D341Med (cell line): ENCODE results near the gene SCN3B.

Source experiments
- DNase-seq: peaks from one replicate; pipeline ENCODE4 v3.0.0; 2012; ENCODE audit warnings: low spot score

The SCN3B gene

DNA sequence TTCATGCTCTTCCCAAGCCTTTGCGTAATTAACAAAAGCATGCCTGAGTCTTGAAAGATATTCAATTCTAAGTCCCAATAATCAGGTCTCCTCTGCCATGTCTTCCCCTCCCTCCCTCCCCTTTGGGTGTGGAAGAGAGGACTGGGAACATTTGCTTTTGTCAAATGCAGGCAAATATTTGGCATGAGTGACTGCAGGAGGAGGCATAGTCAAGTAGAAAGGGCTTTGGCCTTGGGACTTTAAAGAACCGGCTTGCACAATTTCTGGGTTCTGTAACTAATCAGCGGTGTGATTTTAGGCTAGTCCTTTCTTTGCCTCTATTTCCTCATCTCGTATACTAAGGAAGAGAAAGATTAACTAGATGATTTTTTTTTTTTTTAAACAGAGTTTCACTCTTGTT, 59.5 kb downstream of the SCN3B start:
- DNase-seq = no peak

DNA sequence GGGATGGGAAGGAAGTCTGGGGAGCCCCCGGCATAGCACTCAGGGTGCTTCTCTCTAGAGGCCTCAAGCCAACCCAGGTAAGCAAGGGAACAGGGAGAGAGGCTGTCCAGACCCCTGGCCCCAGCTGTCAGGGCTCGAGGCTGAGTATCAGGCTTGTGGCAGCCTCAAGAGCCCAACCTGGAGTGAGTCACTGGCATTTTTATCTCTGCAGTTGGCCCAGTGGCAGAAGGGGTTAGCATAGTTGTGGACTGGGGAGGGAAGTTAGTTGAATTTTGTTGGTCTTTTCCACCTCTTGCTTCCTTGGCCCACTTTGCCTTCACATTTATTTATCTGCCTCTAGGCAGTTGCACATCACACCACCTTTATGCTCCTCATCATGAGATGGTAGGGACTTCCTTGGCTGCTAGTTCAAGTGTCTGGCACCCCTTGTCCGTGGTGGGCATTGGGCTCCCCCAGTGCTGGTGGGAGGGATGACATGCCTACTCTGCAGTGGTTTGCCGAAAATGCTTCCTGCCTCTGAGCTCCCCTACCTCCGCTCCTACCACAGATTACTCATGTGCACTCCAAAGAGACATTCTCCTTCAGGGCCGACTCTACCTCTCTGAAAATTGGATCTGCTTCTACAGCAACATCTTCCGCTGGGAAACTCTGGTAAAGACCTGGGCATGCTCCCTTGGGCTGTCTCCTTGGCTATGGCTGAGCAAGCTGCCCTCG, 60.1 kb downstream of the SCN3B start:
- DNase-seq = no peak

DNA sequence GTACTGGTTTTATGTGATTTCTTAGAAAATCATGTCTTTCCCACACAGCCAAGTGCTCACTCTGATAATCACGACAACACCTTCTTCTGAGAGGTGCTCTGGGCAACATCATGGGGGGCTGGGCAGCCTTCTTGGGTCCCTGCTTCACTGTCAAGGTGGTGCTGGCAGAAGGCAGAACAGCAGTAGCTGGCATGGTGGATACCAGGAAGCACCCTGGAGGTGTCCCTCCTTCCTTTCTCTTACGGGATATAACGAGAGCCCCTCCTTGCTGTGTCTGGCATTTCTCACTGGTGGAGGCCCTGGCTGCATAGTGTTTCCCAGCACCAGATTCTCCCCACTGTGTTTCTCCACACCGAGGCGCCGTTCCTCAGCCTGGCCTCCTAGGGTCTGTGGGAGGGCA, 60.9 kb downstream of the SCN3B start:
- no peak for DNase-seq

DNA sequence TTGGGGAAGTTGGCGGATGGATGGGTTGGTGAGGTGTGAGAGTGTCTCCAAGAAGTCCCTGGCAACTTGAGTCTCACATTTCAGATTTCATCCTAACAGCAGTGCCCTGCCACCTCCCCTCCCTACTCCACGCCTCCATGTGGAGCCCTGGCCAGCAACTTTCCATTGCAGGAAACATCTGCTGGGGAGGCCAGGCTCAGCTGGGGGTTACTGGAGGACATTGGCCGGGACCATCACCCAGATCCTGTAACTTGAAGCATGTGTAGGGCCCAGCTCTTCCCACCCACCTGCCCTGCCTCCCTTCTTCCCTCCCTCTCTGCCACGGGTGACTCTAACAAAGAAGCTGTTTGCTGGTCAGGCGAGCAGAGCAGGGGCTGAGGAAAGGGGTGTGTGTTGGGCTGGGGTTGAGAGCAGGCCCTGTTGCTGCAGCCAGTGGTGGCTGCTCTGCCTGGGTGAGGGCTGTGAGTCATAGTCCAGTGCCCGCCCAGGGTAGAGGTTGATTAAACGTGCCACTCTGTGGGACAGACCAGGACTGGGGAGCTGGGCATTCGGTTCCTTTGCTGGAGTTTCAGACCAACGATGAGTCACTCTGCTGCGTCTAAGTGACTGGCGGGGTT, 64.0 kb downstream of the SCN3B start:
- DNase-seq = no peak

DNA sequence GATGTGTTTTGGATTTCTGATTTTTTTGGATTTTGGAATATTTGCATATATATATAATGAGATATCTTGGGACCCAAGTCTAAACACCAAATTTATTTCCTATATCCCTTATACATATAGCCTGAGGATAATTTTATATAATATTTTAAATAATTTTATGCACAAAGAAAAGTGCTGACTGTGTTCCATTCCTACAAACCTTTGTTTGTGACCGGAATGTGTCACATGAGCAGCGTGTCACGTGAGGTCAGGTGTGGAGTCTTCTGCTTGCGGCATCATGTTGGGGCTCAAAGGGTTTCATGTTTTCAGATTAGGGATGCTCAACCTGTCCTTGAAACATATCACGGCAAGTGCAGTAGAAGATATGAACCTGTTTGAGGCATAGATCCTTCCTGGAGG, 65.6 kb downstream of the SCN3B start:
- no peak for DNase-seq

DNA sequence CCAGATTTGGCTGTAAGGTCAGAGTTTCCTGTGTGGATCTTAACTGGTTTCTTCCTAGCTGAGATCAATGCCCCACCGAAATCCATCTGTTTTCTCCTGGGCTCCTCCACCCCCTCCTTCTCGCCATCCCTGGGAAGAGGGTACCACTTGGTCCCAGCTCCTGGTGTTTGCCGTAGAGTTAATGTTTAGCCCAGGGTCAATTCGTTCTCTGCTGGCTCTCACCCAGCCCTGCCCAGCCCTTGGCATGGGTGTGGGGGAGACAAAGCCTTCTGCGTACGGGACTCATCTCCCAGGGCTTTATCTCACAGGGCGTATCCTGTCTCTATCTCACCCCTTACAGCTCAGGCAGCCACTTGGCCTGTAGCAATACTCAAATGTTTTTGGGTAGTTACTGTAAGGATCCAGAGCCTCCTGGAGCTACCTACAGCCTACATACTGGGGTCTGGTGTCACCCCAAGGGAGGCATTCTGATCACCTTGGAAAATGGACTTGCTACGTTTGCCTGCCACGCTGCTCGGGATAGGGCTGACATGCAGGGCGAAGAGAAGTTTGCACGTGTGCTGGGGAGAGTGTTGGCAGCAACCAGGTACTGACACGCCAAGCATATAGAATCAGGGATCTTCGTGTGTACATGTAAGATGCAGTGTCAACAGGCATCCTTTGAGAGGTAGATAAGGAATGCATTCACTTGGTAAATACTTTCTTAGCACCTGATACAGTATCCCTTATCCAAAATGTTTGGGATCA, 66.1 kb downstream of the SCN3B start:
- DNase-seq = no peak

DNA sequence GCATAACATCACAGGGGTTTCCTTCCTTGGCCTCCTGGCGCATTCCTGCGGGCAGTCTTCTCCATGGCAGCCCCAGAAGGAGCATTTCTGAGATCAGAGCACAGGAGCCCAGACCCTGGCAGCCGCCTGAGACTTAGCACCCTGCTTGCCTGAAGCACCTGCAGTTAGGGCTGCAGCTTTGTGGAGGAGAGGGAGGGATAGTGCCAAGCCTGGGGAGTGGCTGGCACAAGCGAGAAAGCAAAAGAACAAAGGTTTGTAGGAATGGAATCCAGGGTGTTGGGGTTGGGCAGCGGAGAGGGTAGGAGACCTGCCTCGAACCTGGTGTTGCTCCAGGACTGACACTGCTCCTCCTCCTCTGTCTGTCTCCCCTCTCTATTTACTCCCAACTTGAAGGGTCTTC, 66.9 kb downstream of the SCN3B start:
- DNase-seq = no peak

DNA sequence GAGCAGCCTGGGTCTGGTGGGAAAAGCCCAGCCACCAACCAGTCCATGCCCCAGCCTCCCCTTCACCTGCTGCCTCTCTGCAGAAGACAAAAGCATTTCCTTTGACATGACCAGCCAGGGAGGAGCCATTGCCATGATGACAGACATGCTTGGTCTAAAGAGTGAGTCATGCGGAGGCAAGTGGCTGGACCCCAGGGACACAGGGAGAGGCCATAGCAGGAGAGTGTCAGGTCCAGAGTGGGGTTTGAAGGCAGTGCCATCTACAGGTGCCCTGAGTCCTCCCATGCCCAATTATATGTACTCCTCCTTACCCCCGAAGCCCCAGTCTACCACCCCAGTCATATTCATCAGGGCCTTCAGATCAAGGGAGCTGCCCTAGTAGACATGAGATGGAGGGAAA, 67.4 kb downstream of the SCN3B start:
- no peak for DNase-seq

DNA sequence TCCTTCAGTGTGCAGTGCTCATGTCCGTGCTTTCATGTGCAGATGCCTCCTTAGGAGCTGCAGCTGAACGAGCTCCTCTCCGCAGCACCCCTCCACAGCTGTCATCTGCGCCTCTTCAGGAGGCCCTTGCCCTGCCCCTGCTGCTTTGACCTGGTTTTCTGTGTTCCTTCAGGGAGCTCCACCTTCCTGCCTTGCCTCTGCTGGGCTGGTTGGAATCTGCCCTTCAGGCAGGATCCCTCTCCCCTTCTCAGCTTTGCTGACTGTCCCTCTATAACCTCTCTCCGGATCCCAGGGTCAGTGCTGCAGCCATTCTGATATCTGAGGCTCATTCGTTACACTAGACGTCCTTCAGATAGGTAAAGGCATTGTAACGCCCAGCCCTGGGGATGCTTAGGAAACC, 67.9 kb downstream of the SCN3B start:
- DNase-seq = no peak

DNA sequence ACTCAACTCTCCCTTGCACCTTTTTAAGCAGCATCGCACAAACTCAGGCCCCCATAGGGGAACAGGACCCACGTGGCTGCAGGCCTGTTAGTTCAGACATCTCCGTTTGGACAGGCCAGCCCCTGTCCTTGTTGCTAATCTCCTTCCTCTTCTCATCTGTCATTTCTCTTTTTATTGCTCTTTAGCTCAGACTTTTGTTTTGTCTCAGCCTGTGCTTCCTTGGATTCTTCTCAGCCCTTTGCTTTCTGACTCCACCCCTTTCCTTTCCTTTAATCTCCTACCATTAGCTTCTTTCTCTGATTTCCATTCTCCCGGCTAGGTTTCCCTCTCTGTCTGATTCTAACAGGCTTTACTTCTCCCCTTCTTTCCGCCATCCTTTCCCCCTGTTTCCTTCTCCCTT, 68.7 kb downstream of the SCN3B start:
- no peak for DNase-seq

DNA sequence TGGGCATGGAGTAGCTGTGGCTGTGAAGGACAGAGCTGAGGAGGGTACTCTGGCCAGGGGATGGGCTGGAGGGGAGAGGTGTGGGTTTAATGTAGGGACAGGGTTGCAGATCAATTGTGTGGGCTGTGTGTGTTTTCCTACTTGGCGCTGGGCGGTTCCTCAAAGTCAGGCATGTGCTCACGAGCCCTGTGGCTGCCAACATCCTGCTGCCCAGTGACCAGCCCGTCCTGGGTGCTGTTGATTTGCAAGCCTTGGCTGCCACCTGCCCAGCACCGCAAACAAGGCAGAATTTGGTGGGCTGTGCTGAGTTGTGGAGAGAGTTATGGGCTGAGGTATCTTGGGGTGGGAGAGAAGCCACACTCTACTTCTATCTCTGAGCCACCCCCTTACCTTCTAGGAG, 69.2 kb downstream of the SCN3B start:
- DNase-seq = no peak

DNA sequence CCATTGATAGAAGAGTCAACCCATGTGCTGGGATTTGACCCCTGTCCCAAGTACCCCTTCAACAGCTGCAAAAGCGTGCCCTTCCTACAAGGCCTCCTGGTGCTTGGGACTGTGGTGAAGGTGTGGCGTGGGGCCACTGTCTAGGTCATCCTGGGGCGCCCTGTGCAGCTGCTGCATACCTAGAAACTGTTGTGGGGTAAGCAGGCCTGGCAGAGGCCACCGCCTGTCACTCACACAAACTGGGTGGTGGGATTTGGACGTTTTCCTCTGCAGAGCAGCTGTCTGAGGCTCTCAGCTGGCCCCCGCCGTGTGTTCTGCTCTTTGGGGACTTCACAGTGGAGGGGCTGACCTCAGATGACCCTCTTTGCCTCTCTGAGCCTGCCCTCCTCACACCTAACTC, 69.7 kb downstream of the SCN3B start:
- DNase-seq = no peak

DNA sequence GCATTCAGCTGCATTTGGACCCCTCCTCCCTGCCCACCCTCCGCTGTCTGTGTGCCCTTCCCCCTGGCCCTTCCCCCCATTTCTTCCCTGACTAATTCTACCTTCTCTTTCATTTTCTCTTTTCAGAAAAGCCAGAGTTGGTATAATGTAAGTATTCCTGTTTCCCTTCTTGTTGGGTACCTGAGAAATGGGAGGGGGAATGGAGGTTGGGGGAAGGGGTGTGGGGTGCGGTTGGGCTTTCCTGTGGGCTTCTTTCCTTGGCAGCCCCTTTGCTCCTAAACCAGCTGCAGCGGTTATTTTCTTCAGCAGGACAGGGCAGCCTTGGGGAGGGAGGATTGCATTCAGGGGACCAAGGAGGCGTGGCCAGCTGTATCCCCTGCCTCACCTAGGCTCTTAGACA, 70.2 kb downstream of the SCN3B start:
- no peak for DNase-seq

DNA sequence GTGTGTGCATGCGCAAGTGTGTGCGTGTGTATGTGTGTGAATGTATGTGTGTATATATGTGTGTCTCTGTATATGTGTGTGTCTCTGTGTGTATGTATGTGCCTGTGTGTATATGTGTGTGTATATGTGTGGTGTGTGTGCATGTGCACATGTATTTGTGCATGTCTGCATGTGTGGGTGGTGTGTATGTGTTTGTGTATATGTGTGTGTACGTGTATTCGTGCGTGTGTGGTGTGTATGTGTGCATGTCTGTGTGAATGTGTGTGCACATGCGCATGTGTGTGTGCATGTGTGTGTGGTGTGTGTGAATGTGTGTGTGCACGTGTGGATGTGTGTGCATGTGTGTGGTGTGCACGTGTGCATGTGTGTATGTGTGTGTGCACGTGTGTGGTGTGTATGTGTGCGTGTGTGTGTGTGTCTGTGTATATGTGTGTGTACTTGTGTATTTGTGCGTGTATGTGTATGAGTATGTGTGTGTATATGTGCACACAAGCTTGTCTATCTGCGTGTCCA, 71.4 kb downstream of the SCN3B start:
- DNase-seq = no peak

DNA sequence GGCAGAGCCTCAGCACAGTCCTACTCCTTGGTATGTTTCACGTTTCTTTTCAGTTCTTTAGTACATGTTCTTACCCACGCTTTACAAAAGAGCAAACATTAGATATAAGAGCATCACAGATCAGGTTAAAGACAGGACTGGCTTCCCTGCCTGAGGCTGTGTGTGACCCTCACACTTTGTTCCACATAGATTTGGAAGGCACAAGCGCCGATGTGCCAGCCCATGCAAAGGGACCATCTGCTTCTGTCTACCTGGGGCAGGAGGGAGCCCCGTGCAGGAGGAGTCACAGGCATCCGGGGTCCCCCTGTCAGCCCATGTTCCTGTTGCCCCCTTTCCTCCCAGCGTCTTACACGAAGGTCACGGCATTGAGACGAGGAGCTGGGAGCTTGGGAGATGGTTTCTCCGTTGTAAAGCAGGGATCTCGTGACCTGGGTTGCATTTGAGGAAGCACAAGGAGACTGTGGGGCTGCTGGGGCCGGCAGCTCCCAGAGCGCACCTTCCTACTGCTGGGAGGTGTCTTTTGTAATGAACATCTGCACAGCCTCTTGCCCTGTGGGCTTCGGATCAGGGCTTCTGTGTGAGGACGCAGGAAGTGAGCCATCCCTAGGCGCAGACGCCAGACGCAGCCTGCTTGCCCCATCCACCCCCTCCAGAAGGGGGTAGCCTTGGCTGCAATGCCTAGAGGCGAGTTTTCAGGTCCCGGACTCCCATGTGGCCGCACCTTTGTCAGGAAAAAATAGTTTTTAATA, 72.6 kb downstream of the SCN3B start:
- DNase-seq = no peak

DNA sequence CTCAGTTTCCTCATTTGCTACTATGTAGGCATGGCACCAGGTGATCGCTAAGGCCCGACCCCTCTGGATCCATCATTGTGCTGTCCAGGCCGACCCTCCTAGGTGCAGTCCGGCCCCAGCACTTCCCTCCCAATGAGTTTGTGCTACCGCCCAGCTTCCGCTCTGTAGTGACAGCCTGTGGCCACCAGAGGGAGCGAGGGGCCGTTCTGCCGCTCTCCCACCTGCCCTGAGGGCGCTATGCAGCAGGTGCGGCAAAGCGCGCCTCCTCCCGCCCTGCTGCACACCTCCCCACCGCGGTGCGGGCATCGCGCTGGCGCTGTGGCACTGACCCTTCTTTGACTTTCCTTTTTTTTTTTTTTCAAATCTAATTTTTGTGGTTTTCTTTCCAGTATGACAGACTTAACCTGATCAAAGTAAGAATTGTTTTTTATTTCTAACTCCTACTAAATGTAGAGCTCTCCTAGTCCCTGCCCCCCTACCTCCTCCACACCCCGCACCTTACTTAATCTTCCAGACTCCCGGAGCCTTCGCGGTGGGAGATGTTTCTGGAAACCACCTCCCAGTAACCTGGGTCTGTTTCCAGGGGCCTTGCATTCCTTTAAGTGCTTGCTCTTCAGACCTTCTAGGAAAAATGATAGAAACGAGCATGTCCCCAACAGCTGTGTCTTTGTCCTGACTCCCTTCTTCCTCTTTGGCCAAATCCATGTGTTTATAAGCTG, 73.7 kb downstream of the SCN3B start:
- DNase-seq = peak; percentile 73

DNA sequence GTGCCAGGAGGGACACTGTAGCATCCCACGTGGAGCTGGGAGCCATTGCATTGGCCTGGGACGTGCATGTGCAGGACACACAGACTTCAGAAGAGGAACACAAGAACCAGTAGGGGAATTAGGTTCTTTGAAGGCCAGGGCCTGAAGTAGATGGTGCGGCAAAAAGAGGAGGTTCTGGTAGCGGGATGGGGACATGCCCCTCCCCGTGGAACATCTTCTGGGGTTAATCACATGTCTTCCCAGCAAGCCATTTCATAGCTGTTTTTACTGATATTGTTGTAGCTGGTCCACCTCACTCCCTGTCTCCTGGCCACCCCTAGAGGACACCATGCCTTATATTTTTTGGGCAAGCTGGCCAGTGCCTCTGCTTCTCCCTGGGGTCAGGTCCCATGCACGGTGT, 74.3 kb downstream of the SCN3B start:
- no peak for DNase-seq

DNA sequence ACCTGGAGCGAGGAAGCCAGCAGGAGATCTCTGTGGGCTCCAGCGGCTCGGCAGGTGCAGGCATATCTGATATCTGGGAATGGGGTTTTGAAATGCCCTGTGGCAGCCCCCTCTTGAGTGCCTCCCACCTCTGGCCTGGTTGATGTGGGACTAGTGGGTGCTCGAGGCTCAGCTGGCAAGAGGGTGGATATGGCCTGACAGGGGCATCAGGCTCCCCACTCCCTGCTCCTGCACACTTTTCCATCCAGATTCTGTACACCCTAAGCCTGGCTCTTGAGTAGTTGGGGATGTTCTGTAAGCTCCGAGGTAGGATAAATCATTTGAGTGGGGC, 75.0 kb downstream of the SCN3B start:
- no peak for DNase-seq
